Measurements from ENCODE around the gene LCLAT1.

Gene LCLAT1

DNA sequence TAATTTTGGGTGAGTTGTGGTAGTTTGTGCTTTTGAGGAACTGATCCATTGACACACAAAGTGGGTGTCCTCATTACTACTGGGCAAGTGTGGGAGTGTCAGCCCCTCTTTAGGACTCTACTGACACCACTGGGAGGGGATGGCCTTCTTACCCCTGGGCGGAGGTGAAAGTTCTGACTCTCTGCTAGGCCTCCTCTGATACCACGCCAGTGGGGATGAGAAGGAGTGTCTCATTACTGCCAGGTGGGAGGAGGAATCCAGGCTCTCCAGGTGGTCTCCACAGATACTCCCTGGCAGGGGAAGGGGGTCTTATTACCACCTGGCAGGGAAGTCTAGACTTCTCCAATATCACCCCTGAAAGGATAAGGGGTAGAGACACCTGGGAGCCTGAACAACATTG, 9.1 kb downstream of the LCLAT1 start:
- Histone ChIP-seq H3K4me1 (ENCODE audit: control insufficient read depth in 1 of 2, insufficient read depth in 1 of 2, low read depth in 1 of 2, low read length in 1 of 2) (peaks cover 0 to 8% of the 10 kb centered on the region in 2 experiments), H3K4me3 (ENCODE audit: low read depth in 1 of 2, low read length in 1 of 2) (no peak overlapping the region), H3K36me3 (no peaks in the 10 kb centered on the region), H3K27me3 (no peaks in the 10 kb centered on the region), H3K27ac (no peak overlapping the region), H3K9me3 (no peaks in the 10 kb centered on the region)
- TF ChIP-seq, protein P1, sequence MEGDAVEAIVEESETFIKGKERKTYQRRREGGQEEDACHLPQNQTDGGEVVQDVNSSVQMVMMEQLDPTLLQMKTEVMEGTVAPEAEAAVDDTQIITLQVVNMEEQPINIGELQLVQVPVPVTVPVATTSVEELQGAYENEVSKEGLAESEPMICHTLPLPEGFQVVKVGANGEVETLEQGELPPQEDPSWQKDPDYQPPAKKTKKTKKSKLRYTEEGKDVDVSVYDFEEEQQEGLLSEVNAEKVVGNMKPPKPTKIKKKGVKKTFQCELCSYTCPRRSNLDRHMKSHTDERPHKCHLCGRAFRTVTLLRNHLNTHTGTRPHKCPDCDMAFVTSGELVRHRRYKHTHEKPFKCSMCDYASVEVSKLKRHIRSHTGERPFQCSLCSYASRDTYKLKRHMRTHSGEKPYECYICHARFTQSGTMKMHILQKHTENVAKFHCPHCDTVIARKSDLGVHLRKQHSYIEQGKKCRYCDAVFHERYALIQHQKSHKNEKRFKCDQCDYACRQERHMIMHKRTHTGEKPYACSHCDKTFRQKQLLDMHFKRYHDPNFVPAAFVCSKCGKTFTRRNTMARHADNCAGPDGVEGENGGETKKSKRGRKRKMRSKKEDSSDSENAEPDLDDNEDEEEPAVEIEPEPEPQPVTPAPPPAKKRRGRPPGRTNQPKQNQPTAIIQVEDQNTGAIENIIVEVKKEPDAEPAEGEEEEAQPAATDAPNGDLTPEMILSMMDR (IDR thresholded peaks at IDR 0.05): no peak

DNA sequence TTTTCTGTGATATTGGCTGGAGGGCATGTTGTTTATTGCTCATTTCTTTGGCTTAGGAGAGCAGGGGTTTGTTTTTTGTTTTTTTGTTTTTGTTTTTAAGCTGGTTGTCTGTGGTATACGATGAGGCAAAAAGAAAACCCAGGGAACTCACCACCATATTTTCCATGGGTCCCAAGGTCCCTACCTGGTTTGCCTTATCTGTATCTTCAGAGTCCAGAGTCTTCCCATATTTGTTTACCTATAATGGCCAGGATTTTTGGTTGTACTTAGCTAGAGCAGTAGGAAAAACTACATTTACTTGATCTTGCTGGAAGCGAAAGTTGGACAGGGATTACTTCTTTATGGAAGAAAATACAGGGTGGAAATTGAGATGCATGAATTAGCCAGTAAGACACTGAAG, 9.5 kb downstream of the LCLAT1 start:
- H3K36me3 ChIP-seq: no peaks in the 10 kb centered on the region
- H3K4me3 ChIP-seq (ENCODE audit: low read depth in 1 of 2, low read length in 1 of 2): no peak overlapping the region

DNA sequence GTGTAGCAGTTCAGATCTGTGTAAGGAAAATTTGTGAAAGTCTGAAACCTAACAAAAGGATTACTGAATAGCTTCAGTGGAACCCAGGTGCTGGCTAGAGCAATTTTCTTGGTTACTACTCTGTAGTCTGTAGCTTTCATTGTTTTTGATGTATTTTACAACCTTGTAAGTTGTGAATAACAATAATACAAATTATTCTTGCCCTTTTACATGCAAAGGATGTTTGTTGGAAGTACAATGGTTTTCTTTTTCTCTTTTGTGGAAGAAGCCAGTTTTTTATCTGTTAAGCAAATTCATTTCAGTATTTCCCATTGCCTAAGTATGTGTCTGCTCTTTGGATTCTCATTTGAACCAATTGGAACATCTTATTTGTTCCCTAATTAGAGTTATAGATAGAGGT, 10.2 kb downstream of the LCLAT1 start:
- Histone ChIP-seq H3K36me3 (no peaks in the 10 kb centered on the region), H3K27ac (no peak overlapping the region), H3K27me3 (no peaks in the 10 kb centered on the region), H3K9me3 (no peaks in the 10 kb centered on the region), H3K4me1 (ENCODE audit: control insufficient read depth in 1 of 2, insufficient read depth in 1 of 2, low read depth in 1 of 2, low read length in 1 of 2) (peaks cover 0 to 8% of the 10 kb centered on the region in 2 experiments), H3K4me3 (ENCODE audit: low read depth in 1 of 2, low read length in 1 of 2) (no peak overlapping the region)
- TF ChIP-seq, protein P1 (IDR thresholded peaks at IDR 0.05): no peak

More for the DNA sequence above, 9.5 kb downstream of the LCLAT1 start:
- Histone ChIP-seq H3K27ac (no peak overlapping the region), H3K27me3 (no peaks in the 10 kb centered on the region), H3K9me3 (no peaks in the 10 kb centered on the region), H3K4me1 (ENCODE audit: control insufficient read depth in 1 of 2, insufficient read depth in 1 of 2, low read depth in 1 of 2, low read length in 1 of 2) (peaks cover 0 to 8% of the 10 kb centered on the region in 2 experiments)
- TF ChIP-seq, protein P1 (IDR thresholded peaks at IDR 0.05): no peak

DNA sequence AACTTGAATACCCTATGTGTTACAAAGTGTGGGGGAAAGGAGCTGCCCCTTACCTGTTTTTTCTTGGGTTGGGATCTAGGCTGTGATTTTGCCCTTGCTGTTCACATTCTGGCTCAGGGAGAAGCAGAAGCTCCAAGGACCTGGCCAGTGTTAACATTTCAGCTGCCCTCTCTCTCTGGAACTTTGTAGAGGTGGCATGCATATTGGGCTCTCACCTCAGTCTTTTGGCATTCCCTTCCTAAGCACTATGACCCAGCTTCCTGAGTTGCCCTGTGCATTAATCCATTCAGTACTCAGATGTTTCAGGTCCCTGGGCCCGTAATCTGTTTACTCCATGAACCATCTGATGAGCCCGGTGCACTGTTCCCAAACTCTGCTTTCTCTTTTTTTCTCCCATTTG, 12.1 kb downstream of the LCLAT1 start:
- Histone ChIP-seq H3K36me3 (no peaks in the 10 kb centered on the region), H3K9me3 (no peaks in the 10 kb centered on the region), H3K27ac (no peak overlapping the region), H3K27me3 (no peaks in the 10 kb centered on the region), H3K4me3 (ENCODE audit: low read depth in 1 of 2, low read length in 1 of 2) (no peak overlapping the region), H3K4me1 (ENCODE audit: control insufficient read depth in 1 of 2, insufficient read depth in 1 of 2, low read depth in 1 of 2, low read length in 1 of 2) (peaks cover 0 to 3% of the 10 kb centered on the region in 2 experiments)
- TF ChIP-seq, protein P1 (IDR thresholded peaks at IDR 0.05): no peak

DNA sequence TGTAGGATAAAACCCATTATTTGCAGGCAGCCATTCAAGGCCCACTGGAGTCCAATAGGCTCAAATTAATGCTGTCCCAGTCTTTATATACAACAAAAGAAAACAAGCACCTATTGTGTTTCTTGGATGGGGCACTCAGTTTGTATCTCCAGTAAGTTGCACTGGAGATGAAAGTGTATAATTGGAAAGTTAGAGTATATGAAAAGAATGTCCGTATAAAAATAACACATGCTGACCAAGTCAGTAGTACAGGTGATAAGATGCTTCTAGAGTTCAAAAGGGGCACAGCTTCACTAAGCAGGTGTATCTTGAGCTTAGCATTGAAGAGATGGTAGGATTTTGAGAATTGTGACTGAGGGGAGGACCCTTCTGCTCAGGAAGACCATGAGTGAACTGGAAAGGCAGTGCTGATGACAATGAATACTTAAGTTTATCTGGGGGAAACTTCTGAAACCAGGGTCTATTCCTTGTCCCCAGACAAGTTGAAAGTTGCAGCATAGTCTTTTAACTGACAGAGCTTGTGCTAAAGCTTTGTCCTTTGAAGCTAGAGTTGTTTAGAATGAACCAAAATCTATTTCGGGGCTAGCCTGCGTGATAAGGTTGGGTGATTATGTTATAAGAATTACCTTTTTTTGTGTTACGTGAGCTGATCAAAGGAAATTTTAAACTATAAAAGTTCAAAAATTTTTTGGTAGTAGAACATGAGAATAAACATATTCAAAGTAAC, 15.2 kb downstream of the LCLAT1 start:
- TF ChIP-seq, protein P1 (IDR thresholded peaks at IDR 0.05): no peak
- Histone ChIP-seq H3K4me1 (ENCODE audit: control insufficient read depth in 1 of 2, insufficient read depth in 1 of 2, low read depth in 1 of 2, low read length in 1 of 2) (peaks cover 0 to 3% of the 10 kb centered on the region in 2 experiments), H3K27me3 (no peaks in the 10 kb centered on the region), H3K9me3 (no peaks in the 10 kb centered on the region), H3K4me3 (ENCODE audit: low read depth in 1 of 2, low read length in 1 of 2) (no peak overlapping the region), H3K36me3 (no peaks in the 10 kb centered on the region), H3K27ac (no peak overlapping the region)
